Trophoblast cell (in vitro differentiated cells and primary cell): ENCODE results near the gene PAX5.

Experiments used
- DNase-seq, 2 donors: peaks; one replicate each; pipeline ENCODE4 v3.0.0-alpha.2; 2016
- H2AFZ ChIP-seq: 2 replicates; pipeline ENCODE4 v1.6.1; 2013; ENCODE audit warnings: low read length, moderate library complexity, mild to moderate bottlenecking; ENCODE audit not compliant: insufficient read depth, poor library complexity
- H2AK5ac ChIP-seq: 2 replicates; pipeline ENCODE4 v1.6.1; 2013; ENCODE audit warnings: mild to moderate bottlenecking, low read length
- H2BK120ac ChIP-seq: 2 replicates; pipeline ENCODE4 v1.6.1; 2013; ENCODE audit warnings: low read length, mild to moderate bottlenecking, moderate library complexity; ENCODE audit not compliant: insufficient read depth, poor library complexity
- H2BK12ac ChIP-seq: 2 replicates; pipeline ENCODE4 v1.6.1; 2013; ENCODE audit warnings: mild to moderate bottlenecking, low read length, moderate library complexity
- H2BK5ac ChIP-seq: 2 replicates; pipeline ENCODE4 v1.6.1; 2013; ENCODE audit warnings: low read length, low read depth, moderate library complexity, mild to moderate bottlenecking; ENCODE audit not compliant: poor library complexity
- H3K14ac ChIP-seq: 2 replicates; pipeline ENCODE4 v1.6.1; 2013; ENCODE audit warnings: mild to moderate bottlenecking, low read length
- H3K18ac ChIP-seq: 2 replicates; pipeline ENCODE4 v1.6.1; 2013; ENCODE audit warnings: mild to moderate bottlenecking, low read length
- H3K23ac ChIP-seq: 2 replicates; pipeline ENCODE4 v1.6.1; 2013; ENCODE audit warnings: low read length
- H3K27ac ChIP-seq: 2 replicates; pipeline ENCODE4 v1.5.1; 2013; ENCODE audit warnings: low read depth, mild to moderate bottlenecking, inconsistent platforms, low read length, moderate library complexity
- H3K27me3 ChIP-seq: 2 replicates; pipeline ENCODE4 v1.6.1; 2013; ENCODE audit warnings: inconsistent platforms, mild to moderate bottlenecking, low read length, moderate library complexity; ENCODE audit not compliant: insufficient read depth
- H3K36me3 ChIP-seq, 2 experiments: 1 replicate in 1 of 2; 2 replicates in 1 of 2; pipeline ENCODE4 v1.6.1; 2013; ENCODE audit warnings: low read length in 2 of 2, mild to moderate bottlenecking in 2 of 2, moderate library complexity in 1 of 2; ENCODE audit not compliant: insufficient read depth in 2 of 2, control insufficient read depth in 1 of 2
- H3K4ac ChIP-seq: 2 replicates; pipeline ENCODE4 v1.6.1; 2013; ENCODE audit warnings: low read depth, mild to moderate bottlenecking, low read length, moderate library complexity
- H3K4me1 ChIP-seq, 2 experiments: 1 replicate in 1 of 2; 2 replicates in 1 of 2; pipeline ENCODE4 v1.6.1; 2013; ENCODE audit warnings: low read length in 2 of 2, mild to moderate bottlenecking in 2 of 2, moderate library complexity in 1 of 2; ENCODE audit not compliant: insufficient read depth in 2 of 2, control insufficient read depth in 1 of 2
- H3K4me2 ChIP-seq: 2 replicates; pipeline ENCODE4 v1.6.1; 2013; ENCODE audit warnings: inconsistent platforms, mild to moderate bottlenecking, low read length, moderate library complexity
- H3K4me3 ChIP-seq: 2 replicates; pipeline ENCODE4 v1.5.1; 2013; ENCODE audit warnings: mild to moderate bottlenecking, low read depth, low read length, inconsistent platforms
- H3K79me1 ChIP-seq: one replicate; pipeline ENCODE4 v1.6.1; 2013; ENCODE audit warnings: low read length
- H3K79me2 ChIP-seq: 2 replicates; pipeline ENCODE4 v1.6.1; 2013; ENCODE audit warnings: low read length, mild to moderate bottlenecking; ENCODE audit not compliant: control insufficient read depth, insufficient read depth, poor library complexity
- H3K9ac ChIP-seq: 2 replicates; pipeline ENCODE4 v1.6.1; 2013; ENCODE audit warnings: mild to moderate bottlenecking, low read length
- H3K9me3 ChIP-seq: 2 replicates; pipeline ENCODE4 v1.6.1; 2013; ENCODE audit warnings: low read depth, mild to moderate bottlenecking, control low read depth, inconsistent platforms, low read length; ENCODE audit not compliant: insufficient read depth
- H4K12ac ChIP-seq: 2 replicates; pipeline ENCODE4 v1.6.1; 2013; ENCODE audit warnings: low read depth, mild to moderate bottlenecking, low read length, moderate library complexity
- H4K8ac ChIP-seq: 2 replicates; pipeline ENCODE4 v1.6.1; 2013; ENCODE audit warnings: low read depth, mild to moderate bottlenecking, low read length, moderate library complexity
- H4K91ac ChIP-seq: one replicate; pipeline ENCODE4 v1.6.1; 2013; ENCODE audit warnings: low read depth, mild to moderate bottlenecking, low read length, moderate library complexity
- WGBS: extraction: QIAGEN DNeasy Blood & Tissue Kit; methylation state at CpG from one replicate; pipeline ENCODE4 v1.1.7; 2013; ENCODE audit warnings: missing lambda C conversion rate; ENCODE audit not compliant: insufficient read length, insufficient coverage; ENCODE audit errors: extremely low coverage; 5-methylcytosine and 5-hydroxymethylcytosine counted together

Gene PAX5

GRCh38 chr9:36935768-36936497, 98.1 kb downstream of the PAX5 start:
- WGBS: no CpG with 5 or more reads among the region's 9 CpGs

GRCh38 chr9:36935332-36935731, 98.7 kb downstream of the PAX5 start:
- H2AK5ac ChIP-seq: no peak overlapping the region
- H4K8ac ChIP-seq: no peak overlapping the region
- H3K4me1 ChIP-seq: no peaks in the 10 kb centered on the region
- DNase-seq: no peak
- no peak overlapping the region for H2BK5ac ChIP-seq
- H3K23ac ChIP-seq: no peak overlapping the region
- H3K4me3 ChIP-seq: no peak overlapping the region
- H3K9ac ChIP-seq: no peak overlapping the region
- no peak overlapping the region for H4K91ac ChIP-seq
- H2AFZ ChIP-seq: no peak overlapping the region
- H2BK12ac ChIP-seq: no peak overlapping the region
- no CpG with 5 or more reads among the region's 4 CpGs for WGBS
- H3K9me3 ChIP-seq: no peaks in the 10 kb centered on the region
- H3K4me2 ChIP-seq: no peak overlapping the region
- H4K12ac ChIP-seq: no peak overlapping the region
- no peak overlapping the region for H3K14ac ChIP-seq
- H3K79me2 ChIP-seq: no peaks in the 10 kb centered on the region
- H3K27ac ChIP-seq: no peak overlapping the region
- no peak overlapping the region for H2BK120ac ChIP-seq
- H3K18ac ChIP-seq: no peak overlapping the region
- H3K27me3 ChIP-seq: peaks cover 2% of the 10 kb centered on the region
- H3K4ac ChIP-seq: no peak overlapping the region
- H3K79me1 ChIP-seq: no peaks in the 10 kb centered on the region
- no peaks in the 10 kb centered on the region for H3K36me3 ChIP-seq

More at GRCh38 chr9:36935768-36936497, 98.1 kb downstream of the PAX5 start:
- Histone ChIP-seq H2BK5ac (no peak overlapping the region), H4K8ac (no peak overlapping the region), H3K18ac (no peak overlapping the region), H2BK120ac (no peak overlapping the region), H3K27me3 (peaks cover 2% of the 10 kb centered on the region), H3K79me1 (no peaks in the 10 kb centered on the region), H3K27ac (no peak overlapping the region), H3K23ac (no peak overlapping the region), H2AFZ (no peak overlapping the region), H3K4me1 (no peaks in the 10 kb centered on the region), H4K91ac (no peak overlapping the region), H2BK12ac (no peak overlapping the region), H4K12ac (no peak overlapping the region), H3K4me2 (no peak overlapping the region), H3K9me3 (no peaks in the 10 kb centered on the region), H3K14ac (no peak overlapping the region), H3K9ac (no peak overlapping the region), H3K36me3 (no peaks in the 10 kb centered on the region), H3K79me2 (no peaks in the 10 kb centered on the region), H3K4ac (no peak overlapping the region), H3K4me3 (no peak overlapping the region), H2AK5ac (no peak overlapping the region)
- DNase-seq: no peak

GRCh38 chr9:36934478-36935065, 99.5 kb downstream of the PAX5 start:
- Histone ChIP-seq H3K4me3 (no peak overlapping the region), H4K91ac (no peak overlapping the region), H2BK120ac (no peak overlapping the region), H3K23ac (no peak overlapping the region), H3K4me2 (no peak overlapping the region), H3K27me3 (peaks cover 2% of the 10 kb centered on the region), H3K4me1 (no peaks in the 10 kb centered on the region), H2BK12ac (no peak overlapping the region), H3K36me3 (no peaks in the 10 kb centered on the region), H3K14ac (no peak overlapping the region), H2AFZ (no peak overlapping the region), H4K8ac (no peak overlapping the region), H3K18ac (no peak overlapping the region), H4K12ac (no peak overlapping the region), H2BK5ac (no peak overlapping the region), H3K9ac (no peak overlapping the region), H3K4ac (no peak overlapping the region), H2AK5ac (no peak overlapping the region), H3K79me2 (no peaks in the 10 kb centered on the region), H3K27ac (no peak overlapping the region), H3K9me3 (no peaks in the 10 kb centered on the region), H3K79me1 (no peaks in the 10 kb centered on the region)
- WGBS: no CpG with 5 or more reads among the region's 5 CpGs
- DNase-seq: no peak

- Histone ChIP-seq H3K23ac (no peak overlapping the region), H3K4ac (no peak overlapping the region), H3K18ac (no peak overlapping the region), H4K8ac (no peak overlapping the region), H2BK5ac (no peak overlapping the region), H2AFZ (no peak overlapping the region), H3K4me2 (no peak overlapping the region), H3K9me3 (no peaks in the 10 kb centered on the region), H2AK5ac (no peak overlapping the region), H3K79me1 (no peaks in the 10 kb centered on the region), H3K4me1 (no peaks in the 10 kb centered on the region), H4K91ac (no peak overlapping the region), H3K27me3 (peaks cover 2% of the 10 kb centered on the region), H3K27ac (no peak overlapping the region), H3K79me2 (no peaks in the 10 kb centered on the region), H3K14ac (no peak overlapping the region), H3K9ac (no peak overlapping the region), H3K36me3 (no peaks in the 10 kb centered on the region), H2BK120ac (no peak overlapping the region), H4K12ac (no peak overlapping the region), H3K4me3 (no peak overlapping the region), H2BK12ac (no peak overlapping the region)
- whole genome bisulfite sequencing: no CpG with 5 or more reads among the region's 6 CpGs
- no peak for DNase-seq
Measured at GRCh38 chr9:36933676-36934215, 100.3 kb downstream of the PAX5 start.
